ENCODE measurements around the gene PDCD10. TPM values are rescaled to one million over a fixed set of nuclear protein-coding genes. Genes with fewer than 3 reads are reported as not detected.

The PDCD10 gene
- total RNA-seq, 1 experiment from 2014 or later = 65.8 TPM

DNA sequence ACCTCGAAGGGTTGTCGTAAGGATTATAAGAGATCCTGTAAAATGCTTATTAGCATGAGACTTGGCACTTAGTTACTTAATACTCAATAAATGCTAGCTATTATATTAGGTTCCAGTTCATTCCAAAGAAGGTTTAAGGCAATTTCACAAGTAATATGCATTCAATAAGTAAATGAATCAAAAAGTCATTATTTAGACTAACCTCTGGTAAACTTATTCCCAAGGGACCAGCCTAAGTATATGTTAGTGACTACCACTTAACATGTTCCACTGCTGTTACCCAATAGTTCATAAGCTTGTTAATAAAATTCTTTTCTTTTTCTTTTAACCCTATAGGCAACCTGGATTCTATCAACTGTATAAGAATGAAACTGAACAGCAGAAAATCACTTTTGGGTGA lies 5.1 kb downstream of the PDCD10 start:
- Mint-ChIP-seq H3K36me3 (ENCODE audit: insufficient read depth, unreplicated experiment) (no peaks in the 10 kb centered on the region), H3K4me3 (ENCODE audit: unreplicated experiment) (no peak overlapping the region), H3K27me3 (ENCODE audit: insufficient read depth, unreplicated experiment) (no peaks in the 10 kb centered on the region), H3K9me3 (ENCODE audit: unreplicated experiment) (no peaks in the 10 kb centered on the region), H3K4me1 (ENCODE audit: low read depth, unreplicated experiment) (peaks cover 25% of the 10 kb centered on the region), H3K27ac (ENCODE audit: unreplicated experiment) (no peak overlapping the region)
- Histone ChIP-seq H3K4me1 (peaks cover 23% of the 10 kb centered on the region), H3K9me3 (no peaks in the 10 kb centered on the region), H3K4me3 (ENCODE audit: low read depth, low read length) (no peak overlapping the region), H3K36me3 (ENCODE audit: control insufficient read depth, insufficient read depth, low read length) (no peaks in the 10 kb centered on the region), H3K27me3 (replicated peaks; ENCODE audit: control insufficient read depth, insufficient read depth, low read length) (no peaks in the 10 kb centered on the region)
- ChIA-PET POLR2A (no interaction called here), CTCF (no interaction called here)
- TF ChIP-seq, protein P1, sequence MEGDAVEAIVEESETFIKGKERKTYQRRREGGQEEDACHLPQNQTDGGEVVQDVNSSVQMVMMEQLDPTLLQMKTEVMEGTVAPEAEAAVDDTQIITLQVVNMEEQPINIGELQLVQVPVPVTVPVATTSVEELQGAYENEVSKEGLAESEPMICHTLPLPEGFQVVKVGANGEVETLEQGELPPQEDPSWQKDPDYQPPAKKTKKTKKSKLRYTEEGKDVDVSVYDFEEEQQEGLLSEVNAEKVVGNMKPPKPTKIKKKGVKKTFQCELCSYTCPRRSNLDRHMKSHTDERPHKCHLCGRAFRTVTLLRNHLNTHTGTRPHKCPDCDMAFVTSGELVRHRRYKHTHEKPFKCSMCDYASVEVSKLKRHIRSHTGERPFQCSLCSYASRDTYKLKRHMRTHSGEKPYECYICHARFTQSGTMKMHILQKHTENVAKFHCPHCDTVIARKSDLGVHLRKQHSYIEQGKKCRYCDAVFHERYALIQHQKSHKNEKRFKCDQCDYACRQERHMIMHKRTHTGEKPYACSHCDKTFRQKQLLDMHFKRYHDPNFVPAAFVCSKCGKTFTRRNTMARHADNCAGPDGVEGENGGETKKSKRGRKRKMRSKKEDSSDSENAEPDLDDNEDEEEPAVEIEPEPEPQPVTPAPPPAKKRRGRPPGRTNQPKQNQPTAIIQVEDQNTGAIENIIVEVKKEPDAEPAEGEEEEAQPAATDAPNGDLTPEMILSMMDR (IDR thresholded peaks at IDR 0.05; ENCODE audit: insufficient read depth in 1 of 2, low read depth in 1 of 2, low read length in 1 of 2, severe bottlenecking in 1 of 2, unreplicated experiment in 1 of 2) = no peak
- no peak for DNase-seq
- BruUV-seq (replicated peaks) = no TSS peak
- intact Hi-C loops (cut with micrococcal nuclease; ENCODE audit: unreplicated experiment) = no loop called here

DNA sequence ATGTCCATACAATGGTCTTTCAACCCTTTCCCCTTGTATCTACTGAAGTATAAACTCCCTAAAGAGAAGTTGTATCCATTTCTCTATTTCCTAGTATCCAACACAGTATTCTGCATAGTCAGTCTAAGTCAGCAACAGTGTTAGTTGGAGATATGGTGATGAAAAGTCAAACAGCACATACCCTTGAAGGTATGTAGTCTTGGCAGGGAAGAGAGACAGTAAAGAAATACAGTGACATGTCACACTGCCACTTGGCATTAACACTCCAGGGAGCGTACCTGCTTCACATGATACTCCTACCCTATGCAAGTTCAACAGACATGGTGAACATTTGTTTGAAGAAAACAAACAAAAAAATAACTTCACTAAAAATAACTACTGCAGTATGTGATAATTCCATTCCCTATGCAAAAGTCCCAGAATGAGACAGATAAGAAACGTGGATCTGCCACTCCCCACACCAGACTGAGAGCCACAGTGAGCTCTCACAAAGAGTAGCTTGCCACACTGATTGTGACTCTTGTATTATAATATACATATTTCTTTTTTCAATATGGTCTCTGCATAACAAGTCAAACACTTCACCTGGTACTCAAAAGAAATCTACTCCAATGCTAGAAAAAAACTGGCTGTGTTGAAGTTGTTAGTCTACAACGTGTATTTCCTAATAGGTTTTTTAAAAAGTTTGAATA lies 5.9 kb downstream of the PDCD10 start:
- peaks cover 23% of the 10 kb centered on the region for H3K4me1 ChIP-seq
- H3K36me3 Mint-ChIP-seq (ENCODE audit: insufficient read depth, unreplicated experiment) = no peaks in the 10 kb centered on the region
- no peak for DNase-seq
- no peaks in the 10 kb centered on the region for H3K9me3 Mint-ChIP-seq (ENCODE audit: unreplicated experiment)
- no peak overlapping the region for H3K4me3 Mint-ChIP-seq (ENCODE audit: unreplicated experiment)
- no peaks in the 10 kb centered on the region for H3K9me3 ChIP-seq
- no peak overlapping the region for H3K4me3 ChIP-seq (ENCODE audit: low read depth, low read length)
- peaks cover 25% of the 10 kb centered on the region for H3K4me1 Mint-ChIP-seq (ENCODE audit: low read depth, unreplicated experiment)
- intact Hi-C loops (cut with micrococcal nuclease; ENCODE audit: unreplicated experiment) = no loop called here
- TF ChIP-seq, protein P1 (IDR thresholded peaks at IDR 0.05; ENCODE audit: insufficient read depth in 1 of 2, low read depth in 1 of 2, low read length in 1 of 2, severe bottlenecking in 1 of 2, unreplicated experiment in 1 of 2) = no peak
- no TSS peak for BruUV-seq (replicated peaks)
- no peaks in the 10 kb centered on the region for H3K27me3 ChIP-seq (replicated peaks; ENCODE audit: control insufficient read depth, insufficient read depth, low read length)
- no peaks in the 10 kb centered on the region for H3K36me3 ChIP-seq (ENCODE audit: control insufficient read depth, insufficient read depth, low read length)
- H3K27me3 Mint-ChIP-seq (ENCODE audit: insufficient read depth, unreplicated experiment) = no peaks in the 10 kb centered on the region
- H3K27ac Mint-ChIP-seq (ENCODE audit: unreplicated experiment) = no peak overlapping the region
- POLR2A ChIA-PET = no interaction called here
- CTCF ChIA-PET = no interaction called here

DNA sequence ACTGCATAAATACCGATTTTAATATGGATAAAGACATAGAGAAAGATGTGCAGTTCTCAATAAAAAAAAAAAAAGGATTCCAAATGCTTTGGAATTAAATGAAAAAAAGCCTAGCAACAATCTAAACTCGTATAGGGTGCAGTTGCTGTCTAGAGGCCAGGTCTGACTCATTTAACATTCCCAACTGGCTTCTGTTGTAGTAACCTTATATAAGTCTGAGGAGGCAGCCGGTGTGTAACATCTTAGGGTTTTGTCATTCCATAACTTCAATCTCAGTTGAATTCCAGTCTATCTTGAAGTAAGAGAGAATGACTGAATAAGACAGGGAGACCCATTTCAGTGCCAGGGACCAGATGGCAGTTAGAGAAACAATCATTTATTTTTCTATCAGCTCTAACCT lies 6.5 kb downstream of the PDCD10 start:
- Mint-ChIP-seq H3K4me3 (ENCODE audit: unreplicated experiment) (no peak overlapping the region), H3K27me3 (ENCODE audit: insufficient read depth, unreplicated experiment) (no peaks in the 10 kb centered on the region), H3K36me3 (ENCODE audit: insufficient read depth, unreplicated experiment) (no peaks in the 10 kb centered on the region), H3K9me3 (ENCODE audit: unreplicated experiment) (no peaks in the 10 kb centered on the region), H3K4me1 (ENCODE audit: low read depth, unreplicated experiment) (peaks cover 25% of the 10 kb centered on the region), H3K27ac (ENCODE audit: unreplicated experiment) (no peak overlapping the region)
- intact Hi-C loops (cut with micrococcal nuclease; ENCODE audit: unreplicated experiment) = no loop called here
- Histone ChIP-seq H3K27me3 (replicated peaks; ENCODE audit: control insufficient read depth, insufficient read depth, low read length) (no peaks in the 10 kb centered on the region), H3K36me3 (ENCODE audit: control insufficient read depth, insufficient read depth, low read length) (no peaks in the 10 kb centered on the region), H3K4me1 (peaks cover 18% of the 10 kb centered on the region), H3K9me3 (no peaks in the 10 kb centered on the region), H3K4me3 (ENCODE audit: low read depth, low read length) (no peak overlapping the region)
- BruUV-seq (replicated peaks) = no TSS peak
- DNase-seq = no peak
- ChIA-PET CTCF (no interaction called here), POLR2A (no interaction called here)
- TF ChIP-seq, protein P1 (IDR thresholded peaks at IDR 0.05; ENCODE audit: insufficient read depth in 1 of 2, low read depth in 1 of 2, low read length in 1 of 2, severe bottlenecking in 1 of 2, unreplicated experiment in 1 of 2) = no peak
